Measurements from ENCODE around the gene DPPA5.
A peak's percentile ranks its signal among the peaks of the same experiment; 100 is the strongest.
"Not testable (repeated sequence)": the region's sequence is repeated elsewhere in the genome, so short reads cannot be mapped to it uniquely, and the experiment has no call there.

The DPPA5 gene

GRCh38 chr6:73353636-73354593 is at the start of gene DPPA5:
TSS of gene DPPA5 (minus strand) at chr6:73354276. CDS start at chr6:73354225, 51 bp downstream.
- DNase-seq (ENCODE audit: low read depth in 2 of 2) = no peak

- no peak for DNase-seq (ENCODE audit: low read depth in 2 of 2)
These were observed 46.6 kb upstream of the DPPA5 start for GRCh38 chr6:73400656-73401055.

GRCh38 chr6:73395875-73396274 is 41.8 kb upstream of the DPPA5 start:
- DNase-seq (ENCODE audit: low read depth in 2 of 2) = no peak

GRCh38 chr6:73394577-73395354 is 40.7 kb upstream of the DPPA5 start, which contains the start of gene DDX43:
TSS of gene DDX43 (plus strand) at chr6:73394828. CDS start at chr6:73394906, 78 bp downstream.
- peak in 1 of 2 donors; percentile 18 for DNase-seq (ENCODE audit: low read depth in 2 of 2)

- no peak for DNase-seq (ENCODE audit: low read depth in 2 of 2)
These were observed 39.2 kb upstream of the DPPA5 start for GRCh38 chr6:73393278-73393677.

GRCh38 chr6:73392188-73392587 is 38.1 kb upstream of the DPPA5 start:
- DNase-seq (ENCODE audit: low read depth in 2 of 2) = not testable (repeated sequence)

GRCh38 chr6:73391675-73392074 is 37.6 kb upstream of the DPPA5 start:
- DNase-seq (ENCODE audit: low read depth in 2 of 2) = no peak

GRCh38 chr6:73389854-73390253 is 35.8 kb upstream of the DPPA5 start:
- no peak for DNase-seq (ENCODE audit: low read depth in 2 of 2)

GRCh38 chr6:73388800-73389512 is 34.9 kb upstream of the DPPA5 start:
- peak; percentile 22 to 24 for DNase-seq (ENCODE audit: low read depth in 2 of 2)

GRCh38 chr6:73388433-73388799 is 34.3 kb upstream of the DPPA5 start:
- DNase-seq (ENCODE audit: low read depth in 2 of 2) = no peak

GRCh38 chr6:73382462-73383113 is 28.5 kb upstream of the DPPA5 start:
- DNase-seq (ENCODE audit: low read depth in 2 of 2) = no peak

GRCh38 chr6:73381531-73381930 is 27.5 kb upstream of the DPPA5 start:
- not testable (repeated sequence) for DNase-seq (ENCODE audit: low read depth in 2 of 2)

- no peak for DNase-seq (ENCODE audit: low read depth in 2 of 2)
These were observed 23.1 kb upstream of the DPPA5 start for GRCh38 chr6:73377225-73377624.

- no peak for DNase-seq (ENCODE audit: low read depth in 2 of 2)
These were observed 21.1 kb upstream of the DPPA5 start for GRCh38 chr6:73375216-73375615.

- DNase-seq (ENCODE audit: low read depth in 2 of 2) = no peak
These were observed 18.4 kb upstream of the DPPA5 start for GRCh38 chr6:73372516-73372915.

GRCh38 chr6:73371984-73372383 is 17.9 kb upstream of the DPPA5 start:
- no peak for DNase-seq (ENCODE audit: low read depth in 2 of 2)

- no peak for DNase-seq (ENCODE audit: low read depth in 2 of 2)
These were observed 15.5 kb upstream of the DPPA5 start, which contains the start of gene OOEP for GRCh38 chr6:73369563-73369962. TSS of gene OOEP (minus strand) at chr6:73369897. CDS start at chr6:73369792, 105 bp downstream.

GRCh38 chr6:73369157-73369556 is 15.1 kb upstream of the DPPA5 start:
- DNase-seq (ENCODE audit: low read depth in 2 of 2) = no peak

- DNase-seq (ENCODE audit: low read depth in 2 of 2) = no peak
These were observed 14.6 kb upstream of the DPPA5 start for GRCh38 chr6:73368675-73369074.

GRCh38 chr6:73367761-73368355 is 13.8 kb upstream of the DPPA5 start:
- no peak for DNase-seq (ENCODE audit: low read depth in 2 of 2)

- DNase-seq (ENCODE audit: low read depth in 2 of 2) = no peak
These were observed 10.5 kb upstream of the DPPA5 start for GRCh38 chr6:73364549-73364948.

Data from stimulated activated CD4-positive, alpha-beta T cell treated with anti-CD3 and anti-CD28 coated beads, Interleukin-15, amount 100 ng/mL, for 48 hours (primary cell).